K562 (cell line): Measurements from ENCODE around the gene SCAP. TPM values are rescaled to one million over a fixed set of nuclear protein-coding genes. Genes with fewer than 3 reads are reported as not detected.
A peak's percentile ranks its signal among the peaks of the same experiment; 100 is the strongest.

ENCODE experiments used
- ARHGAP35 ChIP-seq: fragments of 450-650 bp; IDR thresholded peaks from 2 replicates; pipeline ENCODE4 v1.6.1; 2018; ENCODE audit not compliant: partially characterized antibody
- ARID1B ChIP-seq: fragments of 450-650 bp; IDR thresholded peaks from 2 replicates; pipeline ENCODE4 v1.6.1; 2016; ENCODE audit warnings: antibody characterized with exemption, mild to moderate bottlenecking, inconsistent platforms
- BACH1 ChIP-seq: fragments of 200-800 bp; sonication (Bioruptor generic); IDR thresholded peaks from 2 replicates; pipeline ENCODE4 v1.6.1; 2016; ENCODE audit warnings: missing genetic modification characterization, missing compliant biosample characterization
- CC2D1A ChIP-seq: fragments of 450-650 bp; IDR thresholded peaks from 2 replicates; pipeline ENCODE4 v1.6.1; 2017; ENCODE audit warnings: mild to moderate bottlenecking
- DDX20 ChIP-seq: fragments of 450-650 bp; IDR thresholded peaks from 2 replicates; pipeline ENCODE4 v1.6.1; 2016; ENCODE audit warnings: missing genetic modification characterization, low read depth, mild to moderate bottlenecking, missing compliant biosample characterization, moderate library complexity
- E2F3 ChIP-seq: fragments of 250-450 bp; sonication (Bioruptor Pico); IDR thresholded peaks from 2 replicates; pipeline ENCODE4 v1.4.0; 2020; ENCODE audit warnings: mild to moderate bottlenecking
- FOXJ3 ChIP-seq: sonication (generic); formaldehyde crosslinking; IDR thresholded peaks from 2 replicates; pipeline ENCODE4 v1.4.0; 2020; ENCODE audit warnings: mild to moderate bottlenecking, missing genetic modification reagents
- GATAD2A ChIP-seq: fragments of 450-650 bp; IDR thresholded peaks from 2 replicates; pipeline ENCODE4 v1.6.1; 2017
- HIVEP1 ChIP-seq: fragments of 250-450 bp; sonication (Bioruptor Pico); IDR thresholded peaks from 2 replicates; pipeline ENCODE4 v1.4.0; 2020; ENCODE audit warnings: mild to moderate bottlenecking
- KAT8 ChIP-seq: fragments of 450-650 bp; IDR thresholded peaks from 2 replicates; pipeline ENCODE4 v1.6.1; 2016; ENCODE audit warnings: low read depth, mild to moderate bottlenecking
- KDM5B ChIP-seq: fragments of 200-600 bp; sonication (generic); IDR thresholded peaks from 2 replicates; pipeline ENCODE4 v1.6.1; 2012; ENCODE audit warnings: low read depth, mild to moderate bottlenecking, moderate library complexity, low read length, control low read depth, inconsistent platforms; ENCODE audit not compliant: insufficient replicate concordance
- KLF1 ChIP-seq: fragments of 450-650 bp; IDR thresholded peaks from 2 replicates; pipeline ENCODE4 v1.6.1; 2016; ENCODE audit warnings: missing genetic modification characterization, missing compliant biosample characterization
- KLF13 ChIP-seq: fragments of 450-650 bp; IDR thresholded peaks from 2 replicates; pipeline ENCODE4 v1.6.1; 2016; ENCODE audit warnings: missing genetic modification characterization, low read depth, mild to moderate bottlenecking, missing compliant biosample characterization, moderate library complexity, borderline replicate concordance
- MCM2 ChIP-seq: fragments of 450-650 bp; IDR thresholded peaks from 2 replicates; pipeline ENCODE4 v1.6.1; 2017; ENCODE audit warnings: low read depth, mild to moderate bottlenecking
- NCOA2 ChIP-seq, 2 experiments: fragments of 450-650 bp; IDR thresholded peaks; 2 replicates each; pipeline ENCODE4 v1.6.1; 2018; ENCODE audit warnings: mild to moderate bottlenecking in 2 of 2, moderate library complexity in 1 of 2; ENCODE audit not compliant: partially characterized antibody in 2 of 2
- NR2C2 ChIP-seq, 2 experiments: fragments of 200-800 bp in 1 of 2; sonication (Bioruptor generic) in 1 of 2; sonication (generic) in 1 of 2; formaldehyde crosslinking in 1 of 2; IDR thresholded peaks; 2 replicates each; pipeline versions ENCODE4 v1.6.1 to v1.8.0; 2016 to 2022; ENCODE audit warnings: mild to moderate bottlenecking in 1 of 2, missing compliant biosample characterization in 1 of 2, missing genetic modification characterization in 1 of 2, missing genetic modification reagents in 1 of 2
- RBM17 ChIP-seq: fragments of 200-400 bp; formaldehyde crosslinking; IDR thresholded peaks from 2 replicates; pipeline ENCODE4 v1.6.1; 2017; ENCODE audit warnings: low read depth, mild to moderate bottlenecking, low read length, borderline replicate concordance
- ZBTB12 ChIP-seq: fragments of 250-450 bp; sonication (Bioruptor Pico); IDR thresholded peaks from 2 replicates; pipeline ENCODE4 v1.4.0; 2020
- ZC3H4 ChIP-seq: sonication (generic); formaldehyde crosslinking; IDR thresholded peaks from 2 replicates; pipeline ENCODE4 v1.9.0; 2021; ENCODE audit warnings: missing genetic modification reagents, borderline replicate concordance
- ZNF24 ChIP-seq: fragments of 450-650 bp; IDR thresholded peaks from 2 replicates; pipeline ENCODE4 v1.6.1; 2016
- ZNF740 ChIP-seq, 3 experiments: fragments of 200-800 bp in 1 of 3; sonication (Bioruptor generic) in 1 of 3; sonication (generic) in 1 of 3; formaldehyde crosslinking in 1 of 3; IDR thresholded peaks; 2 replicates each; pipeline versions ENCODE4 v1.6.1 to v1.8.0; 2016 to 2022; ENCODE audit warnings: mild to moderate bottlenecking in 2 of 3, missing compliant biosample characterization in 2 of 3, missing genetic modification characterization in 2 of 3, missing genetic modification reagents in 1 of 3
- ZNF830 ChIP-seq: fragments of 250-450 bp; sonication (Bioruptor Pico); IDR thresholded peaks from 2 replicates; pipeline ENCODE4 v1.5.0; 2021; ENCODE audit warnings: mild to moderate bottlenecking
- polyA plus RNA-seq, 8 experiments: library from polyadenylated mRNA; depleted of rRNA in 4 of 8; stranded (reverse) in 5 of 8; unstranded in 3 of 8; fragments of >200 nt; fragmentation: Nextera tagmentation in 2 of 8; fragmentation: Illumina TruSeq in 1 of 8; extraction: Ambion mirVana in 2 of 8; extraction: Trizol in 1 of 8; gene quantifications; 2 replicates each; pipeline versions ENCODE4 v1.2.1 to v1.2.3, GENCODE V29; 2011 to 2014; ENCODE audit warnings: inconsistent platforms in 1 of 8, missing spikeins in 1 of 8
- total RNA-seq, 7 experiments: library from RNA; depleted of rRNA in 6 of 7; stranded (reverse); fragments of >200 nt in 6 of 7; fragmentation: Illumina TruSeq in 2 of 7; extraction: Trizol in 2 of 7; gene quantifications; 2 replicates each; pipeline versions ENCODE4 v1.2.1 to v1.2.3, GENCODE V29; 2011 to 2021; ENCODE audit warnings: low replicate concordance in 1 of 7
- TF ChIP-seq, protein P1 (sequence below): fragments of 450-650 bp; formaldehyde crosslinking; IDR thresholded peaks from 2 replicates; pipeline ENCODE4 v1.4.0; 2022; ENCODE audit warnings: mild to moderate bottlenecking, moderate library complexity
- TF ChIP-seq, protein P2 (sequence below): sonication (generic); formaldehyde crosslinking; IDR thresholded peaks from 2 replicates; pipeline ENCODE4 v1.8.0; 2022; ENCODE audit warnings: mild to moderate bottlenecking, low read depth, missing genetic modification reagents

The SCAP gene
- total and polyA plus RNA-seq, 9 of the 15 experiments (the other 6 are each of a cell fraction or from before 2014, with no cell fraction given) = 2.6 to 104 (median 37.8) TPM

DNA sequence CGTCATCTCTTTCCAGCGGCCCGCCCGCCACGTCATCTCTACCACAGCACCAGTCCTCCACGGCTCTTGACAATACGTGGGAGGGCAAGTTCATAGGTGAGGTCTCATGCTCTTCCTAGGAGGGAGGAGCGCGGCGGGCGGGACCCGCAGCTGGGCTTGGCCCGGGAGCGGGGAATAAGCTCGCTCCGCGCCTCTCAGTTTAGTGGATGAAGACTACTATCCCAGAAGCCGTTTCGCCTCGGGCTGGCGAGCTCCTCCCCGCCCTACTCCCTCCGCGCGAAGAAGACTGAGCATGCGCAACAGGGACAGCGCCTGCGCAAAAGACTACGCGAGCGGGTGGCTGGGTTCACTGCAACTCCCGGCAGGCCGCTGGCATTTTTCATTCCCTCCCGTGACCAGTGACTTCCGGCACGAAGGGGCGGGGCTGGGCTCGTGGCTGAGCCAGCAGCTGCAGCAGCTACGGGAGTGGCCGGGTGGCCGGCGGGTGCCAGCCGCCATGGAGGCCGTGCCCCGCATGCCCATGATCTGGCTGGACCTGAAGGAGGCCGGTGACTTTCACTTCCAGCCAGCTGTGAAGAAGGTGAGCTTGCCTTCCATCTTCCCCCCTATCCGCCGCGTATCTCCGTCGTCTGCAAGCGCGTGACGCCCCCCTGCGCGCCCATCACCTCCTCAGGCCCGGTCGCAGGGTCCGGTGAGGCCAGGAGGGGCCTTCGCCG lies 95.0 kb downstream of the SCAP start, which contains the start of gene PTPN23 (continued):
- TF ChIP-seq, protein P1, sequence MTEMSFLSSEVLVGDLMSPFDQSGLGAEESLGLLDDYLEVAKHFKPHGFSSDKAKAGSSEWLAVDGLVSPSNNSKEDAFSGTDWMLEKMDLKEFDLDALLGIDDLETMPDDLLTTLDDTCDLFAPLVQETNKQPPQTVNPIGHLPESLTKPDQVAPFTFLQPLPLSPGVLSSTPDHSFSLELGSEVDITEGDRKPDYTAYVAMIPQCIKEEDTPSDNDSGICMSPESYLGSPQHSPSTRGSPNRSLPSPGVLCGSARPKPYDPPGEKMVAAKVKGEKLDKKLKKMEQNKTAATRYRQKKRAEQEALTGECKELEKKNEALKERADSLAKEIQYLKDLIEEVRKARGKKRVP (CRISPR knock-in tag) = no peak
- TF ChIP-seq ZNF24 = no peak
- no peak for TF ChIP-seq HIVEP1 (CRISPR knock-in tag)
- no peak for TF ChIP-seq RBM17
- TF ChIP-seq KAT8 = no peak
- peak; percentile 90 for TF ChIP-seq NR2C2 (CRISPR knock-in tag; IDR thresholded peaks at IDR 0.05)
- TF ChIP-seq NR2C2 (tag; IDR thresholded peaks at IDR 0.05) = peak; percentile 97
- TF ChIP-seq, protein P2, sequence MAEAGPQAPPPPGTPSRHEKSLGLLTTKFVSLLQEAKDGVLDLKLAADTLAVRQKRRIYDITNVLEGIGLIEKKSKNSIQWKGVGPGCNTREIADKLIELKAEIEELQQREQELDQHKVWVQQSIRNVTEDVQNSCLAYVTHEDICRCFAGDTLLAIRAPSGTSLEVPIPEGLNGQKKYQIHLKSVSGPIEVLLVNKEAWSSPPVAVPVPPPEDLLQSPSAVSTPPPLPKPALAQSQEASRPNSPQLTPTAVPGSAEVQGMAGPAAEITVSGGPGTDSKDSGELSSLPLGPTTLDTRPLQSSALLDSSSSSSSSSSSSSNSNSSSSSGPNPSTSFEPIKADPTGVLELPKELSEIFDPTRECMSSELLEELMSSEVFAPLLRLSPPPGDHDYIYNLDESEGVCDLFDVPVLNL (CRISPR knock-in tag) = peak; percentile 64
- TF ChIP-seq KLF13 (tag) = peak; percentile 95
- no peak; the same call in 1 of the 2 replicates for TF ChIP-seq BACH1 (tag)
- no peak for TF ChIP-seq ARHGAP35
- TF ChIP-seq ZNF830 (CRISPR knock-in tag) = no peak
- TF ChIP-seq E2F3 = peak; percentile 42
- no peak for TF ChIP-seq KDM5B
- no peak; the same call in 1 of the 2 replicates for TF ChIP-seq CC2D1A
- no peak for TF ChIP-seq NCOA2 (IDR thresholded peaks at IDR 0.05; ENCODE audit: partially characterized antibody in 2 of 2)
- peak; percentile 32; the same call in 1 of the 2 replicates for TF ChIP-seq ARID1B
- no peak for TF ChIP-seq FOXJ3 (CRISPR knock-in tag)
- TF ChIP-seq DDX20 (tag) = no peak
- peak; percentile 67 for TF ChIP-seq ZBTB12 (CRISPR knock-in tag)
- peak; percentile 62 for TF ChIP-seq KLF1 (tag)
- no peak for TF ChIP-seq MCM2
- TF ChIP-seq ZC3H4 (CRISPR knock-in tag) = no peak
- TF ChIP-seq ZNF740 (CRISPR knock-in tag; IDR thresholded peaks at IDR 0.05) = 0 out of 2 replicates have a peak, but pooled peaks have one; percentile 6
- TF ChIP-seq ZNF740 (tag; IDR thresholded peaks at IDR 0.05) = no peak
- TF ChIP-seq GATAD2A = peak; percentile 58; the same call in 1 of the 2 replicates
